Suprapubic skin (tissue), 4 donors: ENCODE measurements around the gene TMED6.

Experiments
- POLR2A ChIP-seq, 2 donors: fragments of 450-650 bp; IDR thresholded peaks; one replicate each; pipeline ENCODE4 v1.6.1; 2017; ENCODE audit warnings: antibody characterized with exemption in 2 of 2, mild to moderate bottlenecking in 2 of 2, moderate library complexity in 2 of 2
- POLR2AphosphoS5 ChIP-seq, 3 donors: sonication (generic); formaldehyde crosslinking; IDR thresholded peaks; one replicate each; pipeline ENCODE4 v1.6.1; 2017; ENCODE audit warnings: antibody characterized with exemption in 3 of 3
- TF ChIP-seq, protein P1 (sequence below), 2 donors: fragments of 200-600 bp in 1 of 2; fragments of 450-650 bp in 1 of 2; sonication (generic) in 1 of 2; IDR thresholded peaks; one replicate each; pipeline ENCODE4 v1.5.1; 2016 to 2019; ENCODE audit warnings: antibody characterized with exemption in 2 of 2, mild to moderate bottlenecking in 1 of 2, moderate library complexity in 1 of 2

DNA sequence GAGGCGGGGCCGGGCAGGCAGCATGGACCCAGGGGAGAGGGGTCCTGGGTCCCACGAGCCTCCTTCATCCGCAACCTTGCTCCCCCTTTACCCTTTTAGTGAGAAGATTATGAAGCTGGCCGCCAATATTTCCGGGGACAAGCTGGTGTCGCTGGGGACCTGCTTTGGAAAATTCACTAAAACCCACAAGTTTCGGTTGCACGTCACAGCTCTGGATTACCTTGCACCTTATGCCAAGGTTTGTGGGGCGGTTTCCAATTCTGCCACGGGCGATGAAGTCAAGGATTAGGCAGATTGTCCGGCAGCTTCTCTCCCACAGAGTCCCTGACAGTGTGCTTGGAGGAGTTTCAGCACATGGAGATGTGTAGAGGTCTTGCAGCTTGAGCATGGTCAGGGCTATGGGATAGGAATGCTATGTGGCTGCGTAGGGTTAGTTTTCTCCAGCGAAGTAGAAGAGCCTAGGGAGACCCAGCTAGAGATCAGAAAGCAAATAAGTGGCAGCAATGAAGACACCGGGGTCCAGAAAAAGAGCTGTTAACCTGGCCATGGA lies 11.4 kb downstream of the TMED6 start:
- TF ChIP-seq, protein P1, sequence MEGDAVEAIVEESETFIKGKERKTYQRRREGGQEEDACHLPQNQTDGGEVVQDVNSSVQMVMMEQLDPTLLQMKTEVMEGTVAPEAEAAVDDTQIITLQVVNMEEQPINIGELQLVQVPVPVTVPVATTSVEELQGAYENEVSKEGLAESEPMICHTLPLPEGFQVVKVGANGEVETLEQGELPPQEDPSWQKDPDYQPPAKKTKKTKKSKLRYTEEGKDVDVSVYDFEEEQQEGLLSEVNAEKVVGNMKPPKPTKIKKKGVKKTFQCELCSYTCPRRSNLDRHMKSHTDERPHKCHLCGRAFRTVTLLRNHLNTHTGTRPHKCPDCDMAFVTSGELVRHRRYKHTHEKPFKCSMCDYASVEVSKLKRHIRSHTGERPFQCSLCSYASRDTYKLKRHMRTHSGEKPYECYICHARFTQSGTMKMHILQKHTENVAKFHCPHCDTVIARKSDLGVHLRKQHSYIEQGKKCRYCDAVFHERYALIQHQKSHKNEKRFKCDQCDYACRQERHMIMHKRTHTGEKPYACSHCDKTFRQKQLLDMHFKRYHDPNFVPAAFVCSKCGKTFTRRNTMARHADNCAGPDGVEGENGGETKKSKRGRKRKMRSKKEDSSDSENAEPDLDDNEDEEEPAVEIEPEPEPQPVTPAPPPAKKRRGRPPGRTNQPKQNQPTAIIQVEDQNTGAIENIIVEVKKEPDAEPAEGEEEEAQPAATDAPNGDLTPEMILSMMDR (IDR thresholded peaks at IDR 0.05), result no peak
- TF ChIP-seq POLR2AphosphoS5 (IDR thresholded peaks at IDR 0.05) (no peak), POLR2A (IDR thresholded peaks at IDR 0.05) (no peak)
